GM19351 (cell line): Measurements from ENCODE around the gene RAB7B.

Source experiments
- ATAC-seq: cut with Tn5 transposase; IDR thresholded peaks from one replicate; pipeline ENCODE4 v1.9.1; 2021; ENCODE audit warnings: mild to moderate bottlenecking, moderate library complexity; ENCODE audit not compliant: unreplicated experiment

Gene RAB7B

GRCh38 chr1:205950826-205951549 lies 52.2 kb downstream of the RAB7B start:
- no peak for ATAC-seq

- ATAC-seq = no peak
Observed at GRCh38 chr1:205950280-205950679, 52.9 kb downstream of the RAB7B start.

GRCh38 chr1:205949753-205950152 lies 53.4 kb downstream of the RAB7B start:
- ATAC-seq = no peak

- no peak for ATAC-seq
Observed at GRCh38 chr1:205948886-205949285, 54.3 kb downstream of the RAB7B start.

- ATAC-seq = no peak
Observed at GRCh38 chr1:205948039-205948438, 55.2 kb downstream of the RAB7B start.

GRCh38 chr1:205947024-205947423 lies 56.2 kb downstream of the RAB7B start:
- no peak for ATAC-seq

- ATAC-seq = no peak
Observed at GRCh38 chr1:205945069-205945468, 58.1 kb downstream of the RAB7B start.

GRCh38 chr1:205944525-205944924 lies 58.7 kb downstream of the RAB7B start:
- no peak for ATAC-seq

GRCh38 chr1:205943245-205943644 lies 60.0 kb downstream of the RAB7B start, which contains the start of gene SLC26A9:
TSS of gene SLC26A9 (minus strand) at chr1:205943456. CDS start at chr1:205935820, 7,636 bp downstream.
- ATAC-seq = no peak

GRCh38 chr1:205942631-205943159 lies 60.5 kb downstream of the RAB7B start:
- no peak for ATAC-seq

GRCh38 chr1:205940710-205941109 lies 62.5 kb downstream of the RAB7B start:
- ATAC-seq = no peak

- no peak for ATAC-seq
Observed at GRCh38 chr1:205939690-205940330, 63.4 kb downstream of the RAB7B start.

- no peak for ATAC-seq
Observed at GRCh38 chr1:205938682-205939081, 64.5 kb downstream of the RAB7B start.

- ATAC-seq = no peak
Observed at GRCh38 chr1:205936846-205937586, 66.2 kb downstream of the RAB7B start.

GRCh38 chr1:205936311-205936710 lies 66.9 kb downstream of the RAB7B start:
- no peak for ATAC-seq

- ATAC-seq = no peak
Observed at GRCh38 chr1:205935869-205936268, 67.3 kb downstream of the RAB7B start.

- no peak for ATAC-seq
Observed at GRCh38 chr1:205934788-205935187, 68.4 kb downstream of the RAB7B start.

GRCh38 chr1:205933671-205934618 lies 69.2 kb downstream of the RAB7B start:
- ATAC-seq = no peak

GRCh38 chr1:205932776-205933175 lies 70.4 kb downstream of the RAB7B start:
- no peak for ATAC-seq

- no peak for ATAC-seq
Observed at GRCh38 chr1:205930799-205931281, 72.4 kb downstream of the RAB7B start.
